ENCODE measurements around the gene SLF2.

The SLF2 gene

GRCh38 chr10:100934084-100934659, 21.4 kb downstream of the SLF2 start:
- peaks cover 62% of the 10 kb centered on the region for H3K36me3 ChIP-seq (ENCODE audit: insufficient read depth, insufficient read length, low read length)
- H3K9ac ChIP-seq (ENCODE audit: insufficient read length, low read depth) = no peak overlapping the region
- H3K4me1 ChIP-seq (ENCODE audit: insufficient read depth, insufficient read length) = no peaks in the 10 kb centered on the region
- H3K9me3 ChIP-seq (ENCODE audit: insufficient read depth, low read length) = no peaks in the 10 kb centered on the region
- no peaks in the 10 kb centered on the region for H3K27me3 ChIP-seq (ENCODE audit: insufficient read depth, insufficient read length)
- no peak overlapping the region for H3K4me3 ChIP-seq (ENCODE audit: insufficient read length, low read depth)
- TF ChIP-seq ZNF274 (IDR thresholded peaks at IDR 0.05; ENCODE audit: low read depth, low read length) (no peak), YY1 (IDR thresholded peaks at IDR 0.05; ENCODE audit: insufficient read depth, insufficient read length) (no peak), SUZ12 (IDR thresholded peaks at IDR 0.05; ENCODE audit: extremely low read depth, insufficient read depth, insufficient read length) (no peak)
- no peak for DNase-seq (ENCODE audit: low read depth, low spot score)

DNA sequence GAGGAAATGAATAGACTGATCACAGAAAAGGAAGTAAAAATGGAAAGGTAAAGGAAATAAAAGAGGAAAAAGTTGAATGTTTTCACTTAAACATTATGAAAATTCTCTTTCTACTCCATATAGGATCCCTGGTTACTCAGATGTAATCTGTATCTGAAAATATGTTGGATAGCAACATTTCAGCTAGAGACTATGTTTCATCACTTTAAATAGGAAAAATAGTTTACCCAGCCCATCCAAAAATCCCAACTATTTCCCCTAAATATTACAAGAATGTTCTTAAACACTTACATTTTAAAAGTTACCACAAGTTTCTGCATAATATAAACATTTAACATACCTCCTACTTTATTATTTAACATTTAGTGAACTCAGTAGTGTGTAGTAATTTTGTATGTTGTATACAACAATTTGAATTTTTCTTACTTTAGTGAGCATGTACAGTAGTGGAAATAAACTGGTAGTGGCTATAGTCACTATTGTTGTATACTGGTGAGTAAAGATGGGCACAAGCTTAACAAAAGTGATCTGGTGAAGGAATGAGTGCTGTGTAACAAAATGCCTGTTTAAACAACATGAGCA, 27.1 kb downstream of the SLF2 start:
- no peak for TF ChIP-seq ZNF274 (IDR thresholded peaks at IDR 0.05; ENCODE audit: low read depth, low read length)
- TF ChIP-seq YY1 (IDR thresholded peaks at IDR 0.05; ENCODE audit: insufficient read depth, insufficient read length) = no peak
- TF ChIP-seq SUZ12 (IDR thresholded peaks at IDR 0.05; ENCODE audit: extremely low read depth, insufficient read depth, insufficient read length) = no peak
- no peak for DNase-seq (ENCODE audit: low read depth, low spot score)
- peaks cover 50% of the 10 kb centered on the region for H3K36me3 ChIP-seq (ENCODE audit: insufficient read depth, insufficient read length, low read length)

GRCh38 chr10:100942229-100942628, 29.5 kb downstream of the SLF2 start:
- DNase-seq (ENCODE audit: low read depth, low spot score) = no peak
- H3K9ac ChIP-seq (ENCODE audit: insufficient read length, low read depth) = no peak overlapping the region
- H3K36me3 ChIP-seq (ENCODE audit: insufficient read depth, insufficient read length, low read length) = peaks cover 52% of the 10 kb centered on the region
- no peaks in the 10 kb centered on the region for H3K27me3 ChIP-seq (ENCODE audit: insufficient read depth, insufficient read length)
- no peaks in the 10 kb centered on the region for H3K9me3 ChIP-seq (ENCODE audit: insufficient read depth, low read length)
- no peak overlapping the region for H3K4me3 ChIP-seq (ENCODE audit: insufficient read length, low read depth)
- TF ChIP-seq YY1 (IDR thresholded peaks at IDR 0.05; ENCODE audit: insufficient read depth, insufficient read length) (no peak), ZNF274 (IDR thresholded peaks at IDR 0.05; ENCODE audit: low read depth, low read length) (no peak), SUZ12 (IDR thresholded peaks at IDR 0.05; ENCODE audit: extremely low read depth, insufficient read depth, insufficient read length) (no peak)
- H3K4me1 ChIP-seq (ENCODE audit: insufficient read depth, insufficient read length) = no peaks in the 10 kb centered on the region

More for the DNA sequence above, 27.1 kb downstream of the SLF2 start:
- Histone ChIP-seq H3K4me3 (ENCODE audit: insufficient read length, low read depth) (no peak overlapping the region), H3K9ac (ENCODE audit: insufficient read length, low read depth) (no peak overlapping the region), H3K27me3 (ENCODE audit: insufficient read depth, insufficient read length) (no peaks in the 10 kb centered on the region), H3K4me1 (ENCODE audit: insufficient read depth, insufficient read length) (no peaks in the 10 kb centered on the region), H3K9me3 (ENCODE audit: insufficient read depth, low read length) (no peaks in the 10 kb centered on the region)

GRCh38 chr10:100943508-100943907, 30.7 kb downstream of the SLF2 start:
- Histone ChIP-seq H3K36me3 (ENCODE audit: insufficient read depth, insufficient read length, low read length) (peaks cover 53% of the 10 kb centered on the region), H3K4me1 (ENCODE audit: insufficient read depth, insufficient read length) (no peaks in the 10 kb centered on the region), H3K4me3 (ENCODE audit: insufficient read length, low read depth) (no peak overlapping the region), H3K27me3 (ENCODE audit: insufficient read depth, insufficient read length) (no peaks in the 10 kb centered on the region), H3K9ac (ENCODE audit: insufficient read length, low read depth) (no peak overlapping the region), H3K9me3 (ENCODE audit: insufficient read depth, low read length) (no peaks in the 10 kb centered on the region)
- DNase-seq (ENCODE audit: low read depth, low spot score) = no peak
- no peak for TF ChIP-seq ZNF274 (IDR thresholded peaks at IDR 0.05; ENCODE audit: low read depth, low read length)
- TF ChIP-seq SUZ12 (IDR thresholded peaks at IDR 0.05; ENCODE audit: extremely low read depth, insufficient read depth, insufficient read length) = no peak
- TF ChIP-seq YY1 (IDR thresholded peaks at IDR 0.05; ENCODE audit: insufficient read depth, insufficient read length) = no peak

DNA sequence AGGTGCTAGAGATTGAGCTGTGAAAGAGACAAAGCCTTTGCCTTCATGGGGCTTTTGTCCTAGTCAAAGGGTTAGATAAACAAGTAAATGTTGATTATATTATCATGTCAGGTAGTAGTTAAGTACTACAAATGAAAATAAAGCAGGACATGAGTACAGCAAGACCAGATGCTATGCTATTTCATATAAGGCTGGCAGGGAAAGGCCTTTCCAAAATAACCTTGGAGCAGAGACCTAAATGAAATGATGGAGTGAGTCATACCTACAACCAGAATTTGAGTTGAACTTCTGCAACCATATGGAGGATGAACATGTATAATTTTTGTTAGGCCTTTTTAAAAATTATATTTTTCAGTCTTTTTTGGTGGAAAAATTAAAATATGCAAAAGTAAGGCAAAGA, 33.0 kb downstream of the SLF2 start:
- Histone ChIP-seq H3K36me3 (ENCODE audit: insufficient read depth, insufficient read length, low read length) (peaks cover 59% of the 10 kb centered on the region), H3K9ac (ENCODE audit: insufficient read length, low read depth) (no peak overlapping the region), H3K9me3 (ENCODE audit: insufficient read depth, low read length) (no peaks in the 10 kb centered on the region), H3K27me3 (ENCODE audit: insufficient read depth, insufficient read length) (no peaks in the 10 kb centered on the region), H3K4me3 (ENCODE audit: insufficient read length, low read depth) (no peak overlapping the region), H3K4me1 (ENCODE audit: insufficient read depth, insufficient read length) (no peaks in the 10 kb centered on the region)
- DNase-seq (ENCODE audit: low read depth, low spot score) = no peak
- TF ChIP-seq SUZ12 (IDR thresholded peaks at IDR 0.05; ENCODE audit: extremely low read depth, insufficient read depth, insufficient read length) (no peak), ZNF274 (IDR thresholded peaks at IDR 0.05; ENCODE audit: low read depth, low read length) (no peak), YY1 (IDR thresholded peaks at IDR 0.05; ENCODE audit: insufficient read depth, insufficient read length) (no peak)

- Histone ChIP-seq H3K4me3 (ENCODE audit: insufficient read length, low read depth) (no peak overlapping the region), H3K4me1 (ENCODE audit: insufficient read depth, insufficient read length) (no peaks in the 10 kb centered on the region), H3K36me3 (ENCODE audit: insufficient read depth, insufficient read length, low read length) (peaks cover 59% of the 10 kb centered on the region), H3K9ac (ENCODE audit: insufficient read length, low read depth) (no peak overlapping the region), H3K9me3 (ENCODE audit: insufficient read depth, low read length) (no peaks in the 10 kb centered on the region), H3K27me3 (ENCODE audit: insufficient read depth, insufficient read length) (no peaks in the 10 kb centered on the region)
- no peak for DNase-seq (ENCODE audit: low read depth, low spot score)
- no peak for TF ChIP-seq YY1 (IDR thresholded peaks at IDR 0.05; ENCODE audit: insufficient read depth, insufficient read length)
- no peak for TF ChIP-seq ZNF274 (IDR thresholded peaks at IDR 0.05; ENCODE audit: low read depth, low read length)
- no peak for TF ChIP-seq SUZ12 (IDR thresholded peaks at IDR 0.05; ENCODE audit: extremely low read depth, insufficient read depth, insufficient read length)
These were observed 36.2 kb downstream of the SLF2 start for GRCh38 chr10:100948916-100949315.

DNA sequence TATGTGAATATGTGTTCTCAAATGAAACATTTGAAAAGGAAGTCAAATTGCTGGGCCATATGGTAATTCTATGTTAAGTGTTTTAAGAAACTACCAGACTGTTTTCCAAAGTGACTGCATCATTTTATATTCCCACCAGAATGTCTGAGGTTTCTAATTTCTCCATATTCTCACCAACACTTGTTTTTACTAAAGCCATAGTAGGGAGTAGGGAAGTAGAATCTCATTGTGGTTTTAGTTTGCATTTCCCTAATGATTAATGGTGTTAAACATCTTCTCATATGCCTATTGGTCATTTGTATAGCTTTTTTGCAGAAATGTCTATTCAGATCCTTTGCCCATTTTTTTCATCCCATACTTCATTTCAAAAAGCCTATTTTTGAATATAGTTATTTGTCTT, 47.5 kb downstream of the SLF2 start:
- no peaks in the 10 kb centered on the region for H3K4me1 ChIP-seq (ENCODE audit: insufficient read depth, insufficient read length)
- no peak for DNase-seq (ENCODE audit: low read depth, low spot score)
- peaks cover 36% of the 10 kb centered on the region for H3K36me3 ChIP-seq (ENCODE audit: insufficient read depth, insufficient read length, low read length)
- no peaks in the 10 kb centered on the region for H3K27me3 ChIP-seq (ENCODE audit: insufficient read depth, insufficient read length)
- H3K9me3 ChIP-seq (ENCODE audit: insufficient read depth, low read length) = no peaks in the 10 kb centered on the region
- H3K9ac ChIP-seq (ENCODE audit: insufficient read length, low read depth) = no peak overlapping the region
- TF ChIP-seq YY1 (IDR thresholded peaks at IDR 0.05; ENCODE audit: insufficient read depth, insufficient read length) (no peak), SUZ12 (IDR thresholded peaks at IDR 0.05; ENCODE audit: extremely low read depth, insufficient read depth, insufficient read length) (no peak), ZNF274 (IDR thresholded peaks at IDR 0.05; ENCODE audit: low read depth, low read length) (no peak)
- no peak overlapping the region for H3K4me3 ChIP-seq (ENCODE audit: insufficient read length, low read depth)
